ENCODE data around the gene LSM12. TPM values are rescaled to one million over a fixed set of nuclear protein-coding genes. Genes with fewer than 3 reads are reported as not detected.

Gene LSM12
- total RNA-seq, 4 donors from 2014 or later: 37.8 to 59.2 (median 46.0) TPM

GRCh38 chr17:44109312-44109630 is 42.8 kb upstream of the LSM12 start:
- H3K27me3 ChIP-seq: no peaks in the 10 kb centered on the region
- no CpG with 5 or more reads among the region's 4 CpGs for WGBS
- TF ChIP-seq POLR2A (IDR thresholded peaks at IDR 0.05; ENCODE audit: low read depth) (no peak), POLR2AphosphoS5 (IDR thresholded peaks at IDR 0.05) (no peak), EP300 (IDR thresholded peaks at IDR 0.05) (no peak), CTCF (IDR thresholded peaks at IDR 0.05) (no peak)
- intact Hi-C loops (cut with DNase I): no loop called here
- peak overlapping the region; percentile 41 to 66 (median 49) for H3K4me3 ChIP-seq
- peaks cover 6 to 27% (median 17%) of the 10 kb centered on the region in 4 donors for H3K36me3 ChIP-seq
- no peak for DNase-seq (ENCODE audit: extremely low spot score)
- H3K27ac ChIP-seq (replicated peaks in 1 of 4): peak overlapping the region; percentile 87 to 98 (median 92)
- H3K9me3 ChIP-seq: no peaks in the 10 kb centered on the region
- peaks cover 99 to 100% (median 99%) of the 10 kb centered on the region in 4 donors for H3K4me1 ChIP-seq

GRCh38 chr17:44108440-44109311 is 42.2 kb upstream of the LSM12 start:
- Histone ChIP-seq H3K4me1 (peaks cover 99 to 100% (median 99%) of the 10 kb centered on the region in 4 donors), H3K9me3 (no peaks in the 10 kb centered on the region), H3K27me3 (no peaks in the 10 kb centered on the region), H3K4me3 (peak overlapping the region; percentile 41 to 66 (median 49)), H3K27ac (replicated peaks in 1 of 4) (peak overlapping the region; percentile 87 to 98 (median 92)), H3K36me3 (peaks cover 7 to 24% (median 15%) of the 10 kb centered on the region in 4 donors)
- TF ChIP-seq POLR2AphosphoS5 (IDR thresholded peaks at IDR 0.05) (peak; percentile 88 to 93), CTCF (IDR thresholded peaks at IDR 0.05) (no peak), EP300 (IDR thresholded peaks at IDR 0.05) (peak; percentile 57), POLR2A (IDR thresholded peaks at IDR 0.05; ENCODE audit: low read depth) (no peak)
- intact Hi-C loops (cut with DNase I): no loop called here
- 36% methylated on average over 15 of the region's 16 CpGs for WGBS
- peak; percentile 95 for DNase-seq (ENCODE audit: extremely low spot score)

DNA sequence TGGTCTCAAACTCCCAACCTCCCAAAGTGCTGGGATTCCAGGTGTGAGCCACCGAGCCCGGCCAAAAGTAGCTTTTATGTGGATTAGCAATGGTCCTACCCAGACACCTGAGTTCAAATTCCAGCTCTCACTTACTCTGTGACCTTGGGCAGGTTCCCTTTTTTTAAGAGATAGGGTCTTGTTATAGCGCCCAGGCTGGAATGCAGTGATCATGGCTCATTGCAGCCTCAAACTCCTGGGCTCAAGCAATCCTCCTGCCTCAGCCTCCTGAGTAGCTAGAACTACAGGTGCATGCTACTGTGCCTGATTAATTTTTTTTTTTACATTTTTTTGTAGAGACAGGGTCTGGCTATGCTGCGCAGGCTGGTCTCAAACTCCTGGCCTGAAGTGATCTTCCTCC is 40.3 kb upstream of the LSM12 start:
- Histone ChIP-seq H3K4me1 (peaks cover 95 to 98% (median 98%) of the 10 kb centered on the region in 4 donors), H3K4me3 (no peak overlapping the region), H3K27me3 (no peaks in the 10 kb centered on the region), H3K36me3 (peaks cover 7 to 33% (median 13%) of the 10 kb centered on the region in 4 donors), H3K9me3 (no peaks in the 10 kb centered on the region), H3K27ac (replicated peaks in 1 of 4) (peak overlapping the region; percentile 87 to 98 (median 92))
- WGBS: 100% methylated on average over 4 of the region's 4 CpGs
- no peak for TF ChIP-seq POLR2A (IDR thresholded peaks at IDR 0.05; ENCODE audit: low read depth)
- no peak for TF ChIP-seq POLR2AphosphoS5 (IDR thresholded peaks at IDR 0.05)
- TF ChIP-seq CTCF (IDR thresholded peaks at IDR 0.05): no peak
- no peak for TF ChIP-seq EP300 (IDR thresholded peaks at IDR 0.05)
- no peak for DNase-seq (ENCODE audit: extremely low spot score)
- intact Hi-C loops (cut with DNase I): no loop called here

DNA sequence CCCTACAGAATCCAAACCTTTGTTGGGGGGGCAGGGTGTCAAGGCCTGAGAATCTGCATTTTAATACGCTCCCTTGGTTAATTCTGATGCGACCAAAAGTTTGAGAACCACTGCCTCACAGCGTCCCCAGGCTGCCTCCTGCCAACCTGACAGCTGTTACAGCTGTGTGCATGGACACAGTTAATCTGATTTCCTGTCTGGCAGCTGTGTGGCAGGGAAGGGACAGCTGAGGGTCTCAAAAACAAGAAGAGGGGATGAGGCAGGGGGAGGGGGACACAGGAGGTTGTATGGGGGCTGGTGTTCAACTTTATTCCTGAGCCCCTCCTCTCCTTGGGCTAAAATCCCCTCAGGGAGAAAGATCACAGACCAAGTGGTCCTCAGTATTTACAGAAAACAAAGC is 39.5 kb upstream of the LSM12 start:
- DNase-seq (ENCODE audit: extremely low spot score): no peak
- Histone ChIP-seq H3K4me1 (peaks cover 95 to 98% (median 97%) of the 10 kb centered on the region in 4 donors), H3K27me3 (no peaks in the 10 kb centered on the region), H3K27ac (replicated peaks in 1 of 4) (peak overlapping the region; percentile 27 to 92 (median 50)), H3K36me3 (peaks cover 7 to 36% (median 15%) of the 10 kb centered on the region in 4 donors), H3K9me3 (no peaks in the 10 kb centered on the region), H3K4me3 (no peak overlapping the region)
- intact Hi-C loops (cut with DNase I): no loop called here
- no peak for TF ChIP-seq EP300 (IDR thresholded peaks at IDR 0.05)
- TF ChIP-seq POLR2AphosphoS5 (IDR thresholded peaks at IDR 0.05): no peak
- WGBS: 83% methylated on average over 2 of the region's 3 CpGs

GRCh38 chr17:44105483-44105882 is 39.0 kb upstream of the LSM12 start:
- H3K9me3 ChIP-seq: no peaks in the 10 kb centered on the region
- intact Hi-C loops (cut with DNase I): no loop called here
- TF ChIP-seq CTCF (IDR thresholded peaks at IDR 0.05) (no peak), POLR2A (IDR thresholded peaks at IDR 0.05; ENCODE audit: low read depth) (no peak), EP300 (IDR thresholded peaks at IDR 0.05) (no peak), POLR2AphosphoS5 (IDR thresholded peaks at IDR 0.05) (no peak)
- 77% methylated on average over 3 of the region's 3 CpGs for WGBS
- peaks cover 95 to 96% (median 96%) of the 10 kb centered on the region in 4 donors for H3K4me1 ChIP-seq
- H3K27me3 ChIP-seq: no peaks in the 10 kb centered on the region
- DNase-seq (ENCODE audit: extremely low spot score): no peak
- peak overlapping the region; percentile 27 to 92 (median 50) for H3K27ac ChIP-seq (replicated peaks in 1 of 4)
- H3K36me3 ChIP-seq: peaks cover 7 to 35% (median 15%) of the 10 kb centered on the region in 4 donors
- no peak overlapping the region for H3K4me3 ChIP-seq
